GM12891 (cell line): ENCODE measurements around the gene MYH9.

Experiments
- DNase-seq: peaks from one replicate; pipeline ENCODE4 v3.0.0; 2011; ENCODE audit warnings: low spot score; ENCODE audit not compliant: insufficient read length
- FAIRE-seq: peaks from 2 replicates; lab custom pipeline; 2011; peaks lifted over from hg19 to GRCh38; lab: Jason Lieb, UNC
- PAX5 ChIP-seq: IDR thresholded peaks from 2 replicates; pipeline ENCODE4 v1.6.1; 2011; ENCODE audit warnings: low read length, moderate library complexity, mild to moderate bottlenecking; ENCODE audit not compliant: insufficient read depth, severe bottlenecking
- POLR2A ChIP-seq: IDR thresholded peaks from 2 replicates; pipeline ENCODE4 v1.6.1; 2011; ENCODE audit warnings: low read depth, low read length, control low read depth
- POLR2AphosphoS5 ChIP-seq: IDR thresholded peaks from 2 replicates; pipeline ENCODE4 v1.6.1; 2011; ENCODE audit warnings: low read depth, low read length, control low read depth
- POU2F2 ChIP-seq: IDR thresholded peaks from 2 replicates; pipeline ENCODE4 v1.6.1; 2011; ENCODE audit warnings: low read depth, mild to moderate bottlenecking, control low read depth, low read length, moderate library complexity
- SPI1 ChIP-seq: IDR thresholded peaks from 2 replicates; pipeline ENCODE4 v1.6.1; 2011; ENCODE audit warnings: low read depth, low read length, control low read depth
- TAF1 ChIP-seq: IDR thresholded peaks from 2 replicates; pipeline ENCODE4 v1.6.1; 2011; ENCODE audit warnings: low read depth, low read length, control low read depth

Gene MYH9

DNA sequence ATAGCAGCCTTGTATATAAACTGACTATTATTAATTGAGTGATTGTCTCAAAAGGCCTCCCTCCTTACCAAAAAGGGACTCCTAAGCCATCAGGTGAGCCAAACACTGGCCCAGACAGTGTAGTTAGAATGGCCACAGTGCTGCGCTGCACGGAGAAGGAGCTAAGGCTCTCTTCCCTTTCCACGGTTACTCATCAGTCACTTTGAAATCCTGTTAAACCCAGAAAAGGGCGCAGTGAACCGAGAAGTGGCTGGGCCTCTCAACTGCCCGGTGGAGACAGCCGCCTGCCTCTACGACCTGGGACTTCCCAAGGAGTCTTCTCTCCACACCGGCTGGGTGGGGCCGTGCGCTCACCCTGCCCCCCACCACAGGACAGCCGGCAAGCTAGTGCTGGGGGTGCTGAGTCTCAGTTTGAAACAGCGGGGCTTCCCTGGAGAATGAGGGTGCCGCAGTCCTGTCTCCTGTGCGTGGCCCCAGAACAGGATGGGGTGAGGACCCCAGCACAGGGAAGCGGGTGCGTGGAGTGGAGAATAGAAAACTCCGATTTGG is 1.3 kb downstream of the MYH9 start:
- TF ChIP-seq POU2F2 (peak; percentile 42; the same call in 1 of the 2 replicates), TAF1 (peak; percentile 43), SPI1 (no peak), PAX5 (no peak), POLR2AphosphoS5 (peak; percentile 39; the same call in 1 of the 2 replicates), POLR2A (peak; percentile 61; the same call in 1 of the 2 replicates)
- DNase-seq (no peak), FAIRE-seq (peak; percentile 83)

DNA sequence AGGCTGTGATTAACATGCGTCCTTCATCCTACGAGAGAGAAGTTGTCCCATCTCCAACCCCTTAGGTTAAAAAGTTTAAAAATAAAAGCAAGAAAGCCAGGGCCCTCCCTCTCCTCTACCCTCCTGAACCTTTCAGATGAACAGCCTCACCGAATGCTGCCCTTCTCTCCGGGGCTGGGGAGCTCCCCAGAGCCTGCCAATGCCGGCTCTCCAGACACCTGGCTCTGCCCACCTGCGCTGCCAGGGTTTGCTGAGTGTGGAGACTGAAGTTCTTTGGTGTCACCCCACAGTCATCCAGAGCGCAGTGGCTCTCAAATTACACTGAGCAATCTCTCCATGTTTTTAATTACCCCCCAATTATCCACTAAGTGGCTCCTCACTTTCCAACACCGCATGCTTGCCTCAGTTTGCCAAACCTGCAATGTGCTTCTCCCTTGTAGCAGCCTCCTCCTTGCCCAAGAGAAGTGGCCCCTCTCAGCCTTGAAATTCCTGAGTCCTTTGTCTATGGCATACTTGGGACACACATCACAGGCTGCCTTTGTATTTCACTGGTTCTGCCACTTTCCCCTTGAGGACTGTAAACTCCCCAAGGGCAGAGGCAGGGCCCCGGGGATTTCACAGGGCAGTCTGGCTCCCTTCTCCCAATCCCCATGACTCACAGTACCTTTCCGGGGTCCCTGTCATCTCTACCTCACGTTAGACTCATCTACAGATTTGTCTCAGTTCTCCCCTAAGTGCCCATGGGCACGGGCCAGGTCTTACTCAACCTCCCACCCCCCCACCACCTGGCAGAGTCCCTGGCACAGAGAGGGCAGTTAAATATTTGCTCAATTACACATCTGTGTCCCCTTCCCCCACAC is 2.0 kb downstream of the MYH9 start:
- peak; percentile 76 for FAIRE-seq
- DNase-seq = no peak
- TF ChIP-seq SPI1 (peak; percentile 26; the same call in 1 of the 2 replicates), POU2F2 (no peak)

- FAIRE-seq = peak; percentile 31
- no peak for DNase-seq
- TF ChIP-seq TAF1 (no peak), POLR2AphosphoS5 (no peak), SPI1 (0 out of 2 replicates have a peak, but pooled peaks have one; percentile 20), POU2F2 (no peak)
Measured at GRCh38 chr22:36384766-36385481, 2.8 kb downstream of the MYH9 start.

GRCh38 chr22:36383110-36383581 is 4.6 kb downstream of the MYH9 start:
- FAIRE-seq (peak; percentile 98), DNase-seq (peak; percentile 55)
- TF ChIP-seq POLR2A = no peak; the same call in 1 of the 2 replicates
- TF ChIP-seq SPI1 = no peak; the same call in 1 of the 2 replicates
- no peak for TF ChIP-seq POU2F2
- no peak for TF ChIP-seq TAF1
- no peak for TF ChIP-seq PAX5
- TF ChIP-seq POLR2AphosphoS5 = no peak

- no peak for FAIRE-seq
Measured at GRCh38 chr22:36381513-36382128, 6.1 kb downstream of the MYH9 start.

GRCh38 chr22:36379593-36380361 is 8.0 kb downstream of the MYH9 start:
- DNase-seq (no peak), FAIRE-seq (peak; percentile 66)
- TF ChIP-seq POU2F2 (no peak), POLR2AphosphoS5 (peak; percentile 50; the same call in 1 of the 2 replicates)

More at GRCh38 chr22:36381513-36382128, 6.1 kb downstream of the MYH9 start:
- TF ChIP-seq POLR2AphosphoS5 = no peak
- TF ChIP-seq POU2F2 = no peak
- no peak for TF ChIP-seq PAX5
- no peak for TF ChIP-seq SPI1
- no peak for TF ChIP-seq POLR2A
- TF ChIP-seq TAF1 = no peak
- no peak for DNase-seq

DNA sequence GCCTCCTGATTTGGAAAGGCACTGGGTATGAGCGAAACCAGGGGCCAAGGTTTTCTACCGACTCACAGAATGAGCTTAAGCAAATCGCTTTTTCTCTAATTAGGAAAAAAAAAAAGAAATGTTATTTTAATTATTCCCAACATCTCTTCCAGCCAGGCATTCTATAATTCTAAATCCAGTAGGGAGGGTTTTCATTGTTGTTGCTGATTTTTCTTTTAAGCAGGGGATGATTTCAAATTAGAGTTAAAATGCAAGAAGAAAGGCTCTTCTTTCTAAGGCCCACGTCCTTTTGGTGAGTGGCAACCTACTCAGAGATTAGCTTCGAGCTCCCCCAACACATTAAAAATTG is 8.9 kb downstream of the MYH9 start:
- FAIRE-seq (no peak), DNase-seq (no peak)
- TF ChIP-seq SPI1 (no peak), POU2F2 (no peak), POLR2AphosphoS5 (no peak), TAF1 (no peak), PAX5 (no peak), POLR2A (no peak)

GRCh38 chr22:36378080-36378868 is 9.5 kb downstream of the MYH9 start:
- FAIRE-seq (no peak), DNase-seq (no peak)
- TF ChIP-seq TAF1 (no peak), POLR2A (no peak), POLR2AphosphoS5 (no peak), PAX5 (no peak), POU2F2 (no peak), SPI1 (no peak)
